NOMO-1 (cell line): Measurements from ENCODE around the gene YIPF6.
"Not testable (repeated sequence)": the region's sequence is repeated elsewhere in the genome, so short reads cannot be mapped to it uniquely, and the experiment has no call there.

ENCODE experiments used
- DNase-seq, 2 experiments: peaks; one replicate each; lab custom pipeline; 2025; ENCODE audit not compliant: unreplicated experiment in 2 of 2; lab: John Stamatoyannopoulos, UW

YIPF6 gene

DNA sequence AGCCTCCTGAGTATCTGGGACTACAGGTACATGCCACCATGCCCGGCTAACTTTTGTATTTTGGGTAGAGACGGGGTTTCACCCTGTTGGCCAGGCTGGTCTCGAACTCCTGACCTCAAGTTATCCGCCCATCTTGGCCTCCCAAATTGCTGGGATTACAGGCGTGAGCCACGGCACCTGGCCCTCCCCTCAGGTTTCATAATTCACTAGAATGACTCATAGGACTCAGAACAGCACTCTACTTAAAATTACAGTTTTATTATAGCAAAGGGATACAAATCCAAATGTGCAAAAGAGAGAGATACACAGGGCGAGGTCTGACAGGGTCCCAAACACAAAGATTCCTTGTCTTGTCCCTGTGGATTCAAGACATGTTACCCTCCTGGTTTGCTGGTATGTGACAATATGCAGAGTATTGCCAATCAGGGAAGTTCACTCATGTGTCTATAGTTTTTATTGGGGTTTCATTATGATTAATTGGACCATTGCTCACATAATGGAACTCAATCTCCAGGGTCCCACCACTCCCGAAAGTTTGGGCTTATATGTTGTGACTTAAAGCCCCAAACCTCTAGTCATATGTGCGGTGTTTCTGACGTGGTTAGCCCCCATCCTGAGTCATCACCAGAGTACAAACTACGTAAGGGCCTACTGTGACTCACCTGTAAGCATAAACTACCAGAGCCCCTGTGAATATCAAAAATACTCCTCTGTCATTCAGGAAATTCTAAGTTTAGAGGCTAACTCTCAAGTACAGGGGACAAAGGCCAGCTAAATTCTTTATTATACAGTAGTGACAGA lies 5.2 kb downstream of the YIPF6 start:
- DNase-seq, result no peak

DNA sequence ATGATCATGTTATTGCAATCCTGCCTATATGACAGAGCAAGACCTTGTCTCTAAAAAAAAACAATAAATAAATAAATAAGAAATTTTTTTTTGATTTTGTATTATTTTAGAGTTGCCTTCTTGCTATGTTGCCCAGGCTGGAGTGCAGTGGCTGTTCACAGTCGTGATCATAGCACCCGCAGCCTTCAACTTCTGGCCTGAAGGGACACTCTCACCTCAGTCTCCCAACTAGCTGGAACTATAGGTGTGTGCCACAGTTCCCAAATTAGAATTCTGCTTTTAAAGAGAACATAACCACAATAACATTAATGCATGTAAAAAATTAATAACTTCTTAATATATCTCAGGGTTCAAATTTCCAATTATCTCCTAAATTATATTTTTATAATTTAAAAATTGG lies 7.8 kb downstream of the YIPF6 start:
- no peak for DNase-seq

DNA sequence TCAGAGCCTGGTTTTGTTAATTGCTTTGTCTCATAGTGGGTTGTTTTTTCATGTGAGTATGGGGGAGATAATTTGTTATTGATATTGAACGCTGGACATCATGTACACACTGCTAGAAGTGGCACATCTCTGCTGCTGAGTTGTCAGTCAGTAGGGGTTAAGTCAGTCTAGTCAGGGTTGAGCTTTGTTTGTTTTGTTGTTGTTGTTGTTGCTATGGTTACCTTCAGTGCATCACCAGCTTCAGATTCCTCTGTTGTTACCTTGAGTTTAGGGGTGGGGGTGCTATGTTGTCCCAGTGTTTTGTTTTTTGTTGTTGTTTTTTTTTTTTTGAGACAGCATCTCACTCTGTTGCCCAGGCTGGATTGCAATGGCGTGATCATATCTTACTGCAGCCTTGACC lies 9.9 kb downstream of the YIPF6 start:
- no peak for DNase-seq

DNA sequence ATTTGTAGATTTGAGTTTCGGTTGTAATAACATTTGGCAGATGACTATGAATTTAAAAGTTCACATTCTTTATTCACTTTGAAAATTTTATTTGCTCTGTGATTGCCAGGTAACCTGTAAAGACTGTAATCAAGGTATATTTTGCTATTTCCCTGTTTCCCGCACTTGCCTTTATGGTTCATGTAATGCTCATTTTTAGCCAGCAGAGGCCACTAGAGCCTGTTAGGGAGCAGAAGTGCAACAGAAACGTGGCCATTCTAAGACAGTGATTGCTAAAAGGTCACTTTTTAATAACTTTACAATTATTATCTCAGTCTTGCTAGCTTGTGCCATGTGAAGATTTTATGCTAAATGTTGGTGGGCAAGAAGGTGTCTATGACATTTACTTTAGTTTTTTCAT lies 12.4 kb downstream of the YIPF6 start:
- peak; percentile 40 to 44 for DNase-seq

DNA sequence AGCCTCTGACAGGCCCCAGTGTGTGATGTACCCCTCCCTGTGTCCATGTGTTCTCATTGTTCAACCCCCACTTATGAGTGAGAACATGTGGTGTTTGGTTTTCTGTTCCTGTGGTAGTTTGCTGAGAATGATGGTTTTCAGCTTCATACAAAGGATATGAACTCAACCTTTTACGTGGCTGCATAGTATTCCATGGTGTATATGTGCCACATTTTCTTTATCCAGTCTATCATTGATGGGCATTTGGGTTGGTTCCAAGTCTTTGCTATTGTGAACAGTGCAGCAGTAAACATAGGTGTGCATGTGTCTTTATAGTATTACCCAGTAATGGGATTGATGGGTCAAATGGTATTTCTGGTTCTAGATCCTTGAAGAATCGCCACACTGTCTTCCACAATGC lies 25.8 kb downstream of the YIPF6 start:
- DNase-seq, result not testable (repeated sequence)

DNA sequence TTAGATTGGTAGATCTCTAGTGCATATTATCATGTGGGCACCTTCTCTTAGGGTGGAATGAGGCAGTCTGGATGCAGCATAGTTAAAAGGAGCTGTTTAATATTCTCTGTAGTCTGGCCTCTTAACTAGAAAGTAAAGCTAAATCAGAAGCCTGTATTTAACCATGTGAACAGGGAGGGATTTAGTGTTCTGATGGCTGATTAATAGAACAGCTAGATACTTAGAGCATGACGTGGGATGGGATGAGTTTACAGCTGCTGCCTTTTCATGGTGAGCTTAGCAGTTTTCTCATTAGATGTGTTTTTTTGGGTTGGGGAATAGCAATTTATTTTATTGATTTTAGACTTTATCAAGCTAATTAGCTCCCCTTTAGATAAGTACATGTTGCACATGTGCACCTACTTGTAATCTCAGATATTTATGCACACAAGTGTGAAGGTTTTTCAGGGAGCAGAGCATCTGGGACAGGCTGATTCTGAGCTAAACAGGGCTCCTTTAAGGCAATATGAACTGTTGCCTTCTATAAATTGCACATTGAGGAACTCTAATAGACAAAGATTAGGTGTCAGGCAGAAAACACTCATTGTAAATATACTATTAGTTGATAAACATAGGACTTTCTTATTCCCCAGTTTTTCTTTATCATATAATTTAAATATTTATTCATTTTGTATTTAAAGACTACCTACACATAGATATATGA lies 34.1 kb downstream of the YIPF6 start:
- DNase-seq, result no peak

DNA sequence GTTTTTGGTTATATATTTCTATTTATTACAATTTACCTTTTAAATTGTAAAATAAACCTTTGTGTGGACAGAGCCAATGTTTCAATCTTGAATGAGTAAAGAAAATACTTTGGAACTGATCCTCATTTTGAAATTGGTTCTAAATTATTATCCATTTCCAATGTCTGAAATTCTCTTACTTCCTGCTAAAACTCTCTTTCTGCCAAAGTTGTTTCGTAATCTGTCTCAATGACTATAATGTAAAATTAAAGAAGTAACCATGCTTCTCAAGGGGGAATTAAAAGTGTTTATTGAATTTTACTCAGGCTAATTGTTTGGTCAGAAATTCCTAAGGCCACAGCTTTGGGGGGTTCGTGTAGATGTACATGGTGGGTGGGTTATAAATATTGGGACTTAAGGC lies 34.8 kb downstream of the YIPF6 start:
- no peak for DNase-seq

DNA sequence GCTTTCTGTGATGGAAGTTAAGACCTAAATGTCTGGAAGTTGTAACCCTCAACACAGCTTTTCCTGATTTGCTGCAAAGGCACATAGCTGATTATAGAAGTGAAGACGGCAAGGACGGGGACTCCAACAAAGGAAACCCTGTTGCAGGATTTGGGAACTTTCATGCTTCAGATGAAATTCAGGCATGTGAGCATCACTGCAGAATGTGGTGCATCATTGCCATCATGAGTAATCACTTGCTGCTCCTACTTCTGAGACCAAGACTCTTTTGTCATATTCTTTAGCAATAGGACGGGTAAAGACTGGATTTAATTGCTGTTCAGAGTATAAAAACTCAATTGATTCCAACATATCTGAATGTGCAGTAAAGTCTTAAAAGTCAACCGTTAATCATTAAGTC lies 35.8 kb downstream of the YIPF6 start:
- DNase-seq, result no peak

DNA sequence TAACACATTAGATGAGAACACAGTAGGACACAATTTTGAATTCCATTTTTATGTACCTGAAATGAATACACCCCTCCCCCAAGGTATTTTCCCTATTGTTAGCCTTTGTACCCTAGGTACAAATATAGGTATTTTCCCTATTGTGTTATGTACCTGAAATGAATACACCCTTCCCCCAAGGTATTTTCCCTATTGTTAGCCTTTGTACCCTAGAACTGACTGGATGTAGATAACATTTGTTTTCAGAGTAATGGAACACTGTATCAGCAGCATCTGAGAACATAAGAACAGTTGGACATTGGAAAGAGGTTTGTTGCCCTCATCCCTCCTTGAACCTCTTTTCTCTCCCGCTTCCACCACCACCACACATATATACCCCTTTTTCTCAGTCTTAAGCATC lies 37.6 kb downstream of the YIPF6 start:
- no peak for DNase-seq

DNA sequence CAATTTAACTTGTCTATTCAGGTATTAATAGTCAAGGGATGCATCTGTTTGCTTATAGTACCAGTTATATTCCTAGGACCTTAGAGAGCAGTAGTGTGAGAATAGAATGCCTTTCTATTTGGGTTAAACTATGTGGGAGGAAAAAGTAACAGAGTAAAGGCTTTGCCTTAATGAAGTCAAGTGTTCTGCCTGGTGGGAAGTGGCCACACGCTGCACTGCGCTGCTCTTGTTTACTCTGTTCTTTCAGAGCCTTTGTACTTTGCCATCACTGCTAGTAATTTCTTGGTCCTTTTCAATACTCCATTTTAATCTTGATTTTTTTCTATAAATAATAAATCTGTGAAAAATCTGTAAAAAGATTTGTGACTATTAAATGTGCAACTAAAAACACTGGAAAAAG lies 38.0 kb downstream of the YIPF6 start:
- no peak for DNase-seq

DNA sequence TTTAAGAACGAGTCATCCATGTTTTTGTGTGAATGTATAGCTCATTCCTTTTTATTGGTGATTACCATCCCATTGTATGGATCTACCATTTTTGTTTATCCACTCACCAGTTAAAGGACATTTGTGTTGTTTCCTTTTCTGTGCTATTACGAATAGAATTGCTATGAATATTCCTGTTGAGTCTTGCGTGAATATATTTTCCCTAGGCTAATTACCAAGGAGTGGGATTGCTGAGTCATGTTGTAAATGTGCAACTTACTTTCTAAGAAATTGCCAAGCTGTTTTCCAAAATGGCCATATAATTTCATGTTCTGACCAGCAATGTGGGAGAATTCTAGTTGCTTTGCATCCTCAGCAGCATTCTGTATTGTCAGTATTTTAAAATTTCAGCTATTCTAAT lies 51.3 kb downstream of the YIPF6 start:
- no peak for DNase-seq

DNA sequence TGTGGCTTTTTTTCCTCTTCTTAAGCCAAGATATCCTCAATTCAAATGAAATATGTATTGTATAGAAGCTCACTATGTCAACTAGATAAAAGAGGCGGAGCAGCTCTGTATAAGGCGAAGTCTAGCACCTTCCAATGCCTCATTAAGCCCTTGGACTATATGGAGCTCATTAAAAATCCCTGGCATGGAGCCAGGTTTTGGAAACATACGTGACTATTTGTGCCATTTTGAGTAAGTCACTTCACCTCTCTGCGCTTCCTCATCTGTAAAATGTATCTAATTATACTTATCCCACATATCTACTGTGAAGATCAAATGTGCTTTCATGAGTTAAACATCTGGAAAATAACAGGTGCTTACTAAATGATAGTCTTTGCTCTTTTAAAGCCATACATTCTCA lies 57.2 kb downstream of the YIPF6 start:
- no peak for DNase-seq

DNA sequence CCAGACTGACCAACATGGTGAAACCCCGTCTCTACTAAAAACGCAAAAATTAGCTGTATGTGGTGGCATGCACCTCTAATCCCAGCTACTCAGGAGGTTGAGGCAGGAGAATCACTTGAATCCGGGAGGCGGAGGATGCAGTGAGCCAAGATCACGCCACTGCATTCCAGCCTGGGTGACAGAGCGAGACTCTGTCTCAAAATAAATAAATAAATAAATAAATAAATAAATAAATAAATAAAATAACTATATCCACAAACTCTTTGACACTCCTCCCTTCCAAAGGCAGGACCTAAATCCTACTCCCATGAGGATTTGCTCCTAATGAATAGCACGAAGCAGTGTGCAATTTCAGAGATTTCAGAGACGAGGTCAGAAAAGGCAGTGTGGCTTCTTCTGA lies 58.3 kb downstream of the YIPF6 start:
- not testable (repeated sequence) for DNase-seq

DNA sequence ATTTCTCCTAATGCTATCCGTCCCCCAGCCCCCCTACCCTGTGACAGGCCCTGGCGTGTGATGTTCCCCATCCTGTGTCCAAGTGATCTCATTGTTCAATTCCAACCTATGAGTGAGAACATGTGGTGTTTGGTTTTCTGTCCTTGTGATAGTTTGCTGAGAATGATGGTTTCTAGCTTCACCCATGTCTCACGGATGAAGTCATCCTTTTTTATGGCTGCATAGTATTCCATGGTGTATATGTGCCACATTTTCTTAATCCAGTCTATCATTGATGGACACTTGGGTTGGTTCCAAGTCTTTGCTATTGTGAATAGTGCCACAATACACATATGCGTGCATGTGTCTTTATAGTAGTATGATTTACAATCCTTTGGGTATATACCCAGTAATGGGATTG lies 61.1 kb downstream of the YIPF6 start:
- not testable (repeated sequence) for DNase-seq

DNA sequence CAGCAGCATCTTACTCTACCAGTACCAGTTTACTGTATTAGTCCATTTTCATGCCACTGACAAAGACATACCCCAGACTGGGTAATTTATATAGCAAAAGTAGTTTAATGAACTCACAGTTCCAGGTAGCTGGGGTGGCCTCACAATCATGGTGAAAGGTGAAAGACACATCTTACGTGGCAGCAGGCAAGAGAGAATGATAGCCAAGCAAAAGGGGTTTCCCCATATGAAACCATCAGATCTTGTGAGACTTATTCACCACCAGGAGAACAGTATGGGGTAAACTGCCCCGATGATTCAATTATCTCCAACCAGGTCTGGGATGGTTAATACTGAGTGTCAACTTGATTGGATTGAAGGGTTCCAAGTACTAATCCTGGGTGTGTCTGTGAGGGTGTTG lies 69.3 kb downstream of the YIPF6 start:
- no peak for DNase-seq

DNA sequence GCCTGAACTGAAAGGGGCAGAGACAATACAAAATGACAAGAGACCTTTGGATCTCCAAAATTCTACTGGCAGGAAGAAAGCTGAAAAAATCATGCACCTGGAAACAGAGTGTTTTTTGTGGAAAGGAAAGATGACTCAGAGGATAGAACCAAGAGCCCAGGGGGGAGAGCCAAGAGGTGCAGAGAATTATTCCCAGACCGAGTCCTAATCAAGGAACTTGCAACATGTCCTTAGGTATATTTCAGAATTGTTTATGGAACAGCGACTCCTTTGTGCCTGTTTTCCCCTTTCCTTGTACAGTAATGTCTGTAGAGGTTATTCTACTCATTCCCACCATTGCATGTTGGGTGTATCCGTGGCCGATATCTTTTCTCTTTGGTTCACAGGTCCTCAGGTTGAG lies 71.7 kb downstream of the YIPF6 start:
- no peak for DNase-seq

DNA sequence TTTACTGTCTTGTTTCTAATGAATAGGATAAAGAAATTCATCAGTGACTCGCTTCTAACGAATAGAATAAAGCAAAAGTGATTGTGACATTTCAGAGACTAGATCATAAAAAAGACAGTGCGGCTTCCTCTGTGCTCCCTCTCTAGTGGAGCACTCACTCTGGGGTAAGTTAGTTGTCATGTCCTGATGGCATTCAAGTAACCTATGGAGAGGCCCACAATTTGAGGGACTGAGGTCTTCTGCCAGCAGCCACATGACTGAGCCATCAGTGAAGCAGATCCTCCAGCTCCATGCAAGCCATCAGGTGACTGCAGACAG lies 72.4 kb downstream of the YIPF6 start:
- no peak for DNase-seq

DNA sequence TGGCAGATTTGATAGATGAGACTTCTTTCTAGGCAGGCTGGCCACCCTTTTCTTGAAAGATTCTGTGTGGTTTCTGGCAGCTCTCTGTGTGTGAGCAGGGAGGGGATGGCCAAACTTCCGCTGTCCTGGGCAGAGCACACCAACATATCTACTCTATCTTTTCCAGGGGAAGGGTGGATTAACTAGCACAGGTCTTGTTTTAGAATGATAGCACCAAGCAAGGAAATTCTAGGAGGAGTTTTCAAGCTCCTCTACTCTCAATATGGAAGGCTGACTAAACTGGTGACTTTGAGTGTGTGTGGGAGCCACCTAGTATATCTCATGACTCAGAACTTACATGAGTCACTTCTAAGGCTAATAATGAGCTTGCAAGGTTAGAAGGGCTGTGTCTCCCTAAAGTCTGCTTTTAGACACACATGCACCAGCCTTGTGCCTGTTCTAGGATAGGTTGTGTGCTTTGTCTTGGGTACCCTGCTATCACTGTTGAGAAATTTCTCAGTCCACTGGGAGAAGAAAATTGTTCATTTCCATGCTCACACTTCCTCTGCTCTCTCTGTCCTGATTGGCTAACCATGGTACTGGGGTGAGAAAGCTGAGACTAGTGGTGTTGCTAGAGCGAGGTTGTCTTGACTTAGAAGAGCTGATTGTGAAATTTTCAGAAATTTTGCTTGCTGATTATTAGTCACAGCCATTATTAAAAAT lies 72.9 kb downstream of the YIPF6 start:
- peak in 1 of 2 experiments; percentile 21 for DNase-seq

DNA sequence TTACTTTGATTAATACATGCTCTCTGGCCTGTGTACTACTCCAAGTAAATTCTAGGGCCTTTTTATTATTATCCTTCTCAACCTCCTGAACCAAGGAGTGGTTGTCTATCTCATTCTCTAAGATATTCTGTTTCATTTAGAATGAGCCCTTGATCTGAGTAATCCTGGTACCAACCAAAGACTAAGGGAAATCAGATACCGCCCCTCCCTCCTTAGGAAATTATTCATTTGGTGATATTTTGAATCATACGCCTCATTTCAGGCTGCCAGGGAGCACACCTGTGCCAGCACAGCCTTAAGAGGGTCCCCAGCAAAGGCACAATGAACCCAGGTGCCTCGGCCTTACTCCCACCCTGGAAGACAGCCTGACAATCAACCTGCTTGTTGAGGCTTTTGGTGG lies 75.4 kb downstream of the YIPF6 start:
- DNase-seq, result no peak

DNA sequence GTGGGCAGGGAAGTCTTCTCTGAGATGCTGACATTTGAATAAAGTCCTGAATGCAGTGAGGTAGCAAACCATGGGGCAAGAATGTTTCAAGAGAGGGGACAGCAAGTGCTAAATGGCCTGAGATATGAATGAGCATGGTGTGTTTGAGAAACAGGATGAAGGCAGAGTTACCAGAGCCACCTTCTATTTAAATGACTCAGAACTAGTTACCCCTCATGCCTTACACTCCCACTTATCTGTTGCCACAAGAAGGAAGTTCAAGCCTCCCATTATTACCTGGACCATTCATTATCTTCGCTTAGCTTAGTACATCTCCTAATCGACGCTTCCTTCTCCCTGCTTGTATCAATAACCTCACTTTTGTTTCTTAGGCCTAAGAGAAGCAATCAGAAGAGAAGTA lies 81.0 kb downstream of the YIPF6 start:
- DNase-seq, result no peak

DNA sequence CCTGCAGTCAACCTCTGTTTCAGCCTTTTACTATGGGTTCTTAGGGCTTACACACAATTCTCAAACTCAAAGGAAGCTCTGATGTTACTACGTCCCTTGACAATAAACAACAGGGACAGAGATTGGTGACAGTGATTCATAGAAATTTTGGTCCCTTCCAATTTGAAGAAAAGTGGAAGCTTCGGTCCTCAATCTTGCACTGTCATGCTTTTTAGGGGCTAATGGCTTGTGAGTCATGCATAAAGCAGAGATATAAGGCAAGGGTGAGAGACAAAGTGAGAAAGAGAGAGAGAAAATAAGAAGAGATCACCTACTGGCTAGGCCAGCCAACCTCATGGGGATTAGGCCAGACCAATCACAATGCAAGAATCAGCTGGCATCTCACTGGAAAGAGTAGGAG lies 85.4 kb downstream of the YIPF6 start:
- DNase-seq, result peak in 1 of 2 experiments; percentile 7
